HepG2 (cell line): ENCODE data around the gene INO80C. TPM values are rescaled to one million over a fixed set of nuclear protein-coding genes. Genes with fewer than 3 reads are reported as not detected.

Source experiments
- FOXA1 ChIP-seq, 2 experiments: fragments of 450-650 bp in 1 of 2; sonication (generic) in 1 of 2; formaldehyde crosslinking in 1 of 2; IDR thresholded peaks; 2 replicates each; pipeline versions ENCODE4 v1.4.0 to v1.6.1; 2016 to 2020; ENCODE audit warnings: missing genetic modification reagents in 1 of 2
- FOXO1 ChIP-seq: sonication (generic); formaldehyde crosslinking; IDR thresholded peaks from 2 replicates; pipeline ENCODE4 v1.4.0; 2020; ENCODE audit warnings: missing genetic modification reagents
- KLF9 ChIP-seq: IDR thresholded peaks from 2 replicates; pipeline ENCODE4 v1.6.1; 2016; ENCODE audit warnings: low read depth
- MTF1 ChIP-seq: sonication (generic); formaldehyde crosslinking; IDR thresholded peaks from 2 replicates; pipeline ENCODE4 v1.5.0; 2020; ENCODE audit warnings: missing genetic modification reagents
- NFRKB ChIP-seq: fragments of 450-650 bp; IDR thresholded peaks from 2 replicates; pipeline ENCODE4 v1.6.1; 2017
- PCBP2 ChIP-seq: fragments of 200-400 bp; formaldehyde crosslinking; optimal IDR thresholded peaks from 2 replicates; pipeline ENCODE3; 2018; ENCODE audit warnings: low read length, low read depth; ENCODE audit not compliant: poor library complexity, severe bottlenecking
- RNF2 ChIP-seq: fragments of 450-650 bp; conservative IDR thresholded peaks from 2 replicates; pipeline ENCODE4 v1.6.1; 2016; ENCODE audit warnings: low read depth
- SOX6 ChIP-seq, 2 experiments: fragments of 450-650 bp in 1 of 2; sonication (generic) in 1 of 2; formaldehyde crosslinking in 1 of 2; IDR thresholded peaks; 2 replicates each; pipeline versions ENCODE4 v1.4.0 to v1.6.1; 2017 to 2020; ENCODE audit warnings: antibody characterized with exemption in 1 of 2, mild to moderate bottlenecking in 1 of 2, missing genetic modification reagents in 1 of 2
- SPEN ChIP-seq: sonication (generic); formaldehyde crosslinking; IDR thresholded peaks from 2 replicates; pipeline ENCODE4 v1.5.1; 2020; ENCODE audit warnings: low read depth, mild to moderate bottlenecking, missing genetic modification reagents
- TCF12 ChIP-seq, 2 experiments: fragments of 450-650 bp in 1 of 2; sonication (generic) in 1 of 2; formaldehyde crosslinking in 1 of 2; IDR thresholded peaks; 2 replicates each; pipeline versions ENCODE4 v1.6.1 to v1.8.0; 2017 to 2022; ENCODE audit warnings: antibody characterized with exemption in 1 of 2, mild to moderate bottlenecking in 1 of 2, missing genetic modification reagents in 1 of 2, moderate library complexity in 1 of 2
- TCF7 ChIP-seq: sonication (generic); IDR thresholded peaks from 2 replicates; pipeline ENCODE4 v1.6.1; 2016; ENCODE audit warnings: antibody characterized with exemption, low read depth
- ZNF124 ChIP-seq: sonication (generic); formaldehyde crosslinking; IDR thresholded peaks from 2 replicates; pipeline ENCODE4 v1.4.0; 2020; ENCODE audit warnings: missing genetic modification reagents
- ZNF296 ChIP-seq: sonication (generic); formaldehyde crosslinking; conservative IDR thresholded peaks from 2 replicates; pipeline ENCODE4 v1.5.0; 2020; ENCODE audit warnings: mild to moderate bottlenecking, missing genetic modification reagents
- ZNF383 ChIP-seq: sonication (generic); formaldehyde crosslinking; IDR thresholded peaks from 2 replicates; pipeline ENCODE4 v1.4.0; 2020; ENCODE audit warnings: missing genetic modification reagents, mild to moderate bottlenecking, borderline replicate concordance
- ZNF432 ChIP-seq: sonication (generic); formaldehyde crosslinking; IDR thresholded peaks from 2 replicates; pipeline ENCODE4 v1.5.0; 2020; ENCODE audit warnings: missing genetic modification reagents, mild to moderate bottlenecking, borderline replicate concordance
- ZNF629 ChIP-seq: sonication (generic); formaldehyde crosslinking; conservative IDR thresholded peaks from 2 replicates; pipeline ENCODE4 v1.5.0; 2020; ENCODE audit warnings: missing genetic modification reagents
- ZNF780A ChIP-seq: sonication (generic); formaldehyde crosslinking; IDR thresholded peaks from 2 replicates; pipeline ENCODE4 v1.8.0; 2022; ENCODE audit warnings: mild to moderate bottlenecking, missing genetic modification reagents, moderate library complexity
- ZNF839 ChIP-seq: sonication (generic); formaldehyde crosslinking; IDR thresholded peaks from 2 replicates; pipeline ENCODE4 v1.4.0; 2020; ENCODE audit warnings: missing genetic modification reagents, mild to moderate bottlenecking, borderline replicate concordance
- ZNF850 ChIP-seq: sonication (generic); formaldehyde crosslinking; conservative IDR thresholded peaks from 2 replicates; pipeline ENCODE4 v1.9.0; 2021; ENCODE audit warnings: mild to moderate bottlenecking, missing genetic modification reagents
- polyA plus RNA-seq, 8 experiments: library from polyadenylated mRNA; depleted of rRNA in 3 of 8; stranded (reverse) in 7 of 8; unstranded in 1 of 8; fragments of >200 nt; fragmentation: Illumina TruSeq in 4 of 8; extraction: Trizol in 4 of 8; gene quantifications; 2 replicates each; pipeline versions ENCODE4 v1.2.1 to v1.2.3, GENCODE V29; 2011 to 2016; ENCODE audit warnings: low read depth in 4 of 8, missing spikeins in 1 of 8, mixed read lengths in 1 of 8; ENCODE audit not compliant: insufficient read depth in 1 of 8
- total RNA-seq, 5 experiments: library from RNA; depleted of rRNA; stranded (reverse); fragments of >200 nt; fragmentation: Illumina TruSeq; extraction: Trizol; gene quantifications; 2 replicates each; pipeline ENCODE4 v1.2.3, GENCODE V29; 2016; ENCODE audit warnings: low read depth in 1 of 5
- TF ChIP-seq, protein P1 (sequence below): sonication (generic); formaldehyde crosslinking; IDR thresholded peaks from 2 replicates; pipeline ENCODE4 v1.4.0; 2020; ENCODE audit warnings: mild to moderate bottlenecking, low read depth, missing genetic modification reagents
- TF ChIP-seq, protein P2 (sequence below), 2 experiments: IDR thresholded peaks; 2 replicates each; pipeline ENCODE4 v1.6.1; 2011 to 2012; ENCODE audit warnings: low read length in 2 of 2, borderline replicate concordance in 1 of 2, low read depth in 1 of 2, mild to moderate bottlenecking in 1 of 2, moderate library complexity in 1 of 2
- TF ChIP-seq, protein P3 (sequence below): sonication (generic); formaldehyde crosslinking; IDR thresholded peaks from 2 replicates; pipeline ENCODE4 v1.8.1; 2022; ENCODE audit warnings: mild to moderate bottlenecking, missing genetic modification reagents
- TF ChIP-seq, protein P4 (sequence below): IDR thresholded peaks from 2 replicates; pipeline ENCODE4 v1.6.1; 2016; ENCODE audit warnings: mild to moderate bottlenecking

Gene INO80C
- total and polyA plus RNA-seq, 2 of the 13 experiments (the other 11 are each of a cell fraction or from before 2014, with no cell fraction given): 8.2 to 15.4 TPM

DNA sequence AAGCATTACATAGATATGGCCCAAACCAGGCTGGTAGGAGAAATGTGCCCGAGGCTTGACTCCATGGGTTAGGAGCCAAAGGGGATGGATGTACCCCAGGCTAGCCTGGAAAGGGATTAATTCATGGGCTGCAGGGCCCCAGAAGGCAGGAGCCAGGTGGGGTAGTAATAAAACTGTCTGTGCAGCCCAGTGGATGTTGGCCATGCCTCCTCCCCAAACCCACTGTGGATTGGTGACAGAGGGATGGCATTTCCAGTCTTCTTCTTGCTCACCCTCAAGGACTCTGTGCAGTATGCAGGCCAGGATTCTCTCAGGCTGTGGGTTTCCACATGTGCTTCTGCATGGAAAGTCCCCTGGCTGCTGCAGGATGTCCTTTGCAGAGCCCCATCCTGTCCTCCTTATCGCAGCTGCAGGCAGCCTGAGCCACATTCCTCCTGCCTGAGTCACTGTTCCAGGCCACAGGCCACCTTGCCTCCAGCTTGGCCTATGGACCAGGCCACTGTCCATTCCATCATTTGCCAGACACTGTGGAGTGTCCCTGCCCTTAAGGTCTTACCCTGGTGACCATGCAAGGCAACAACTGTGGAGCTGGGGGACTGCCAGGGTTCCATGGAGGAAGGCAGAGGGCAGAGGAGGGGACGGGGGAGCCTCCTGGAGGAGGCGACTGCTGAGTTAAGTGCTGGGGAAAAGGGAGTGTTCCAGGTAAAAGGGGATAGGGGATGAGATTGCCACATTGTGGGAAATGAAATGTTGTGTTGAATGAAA, 38.9 kb downstream of the INO80C start (continued):
- TF ChIP-seq, protein P1, sequence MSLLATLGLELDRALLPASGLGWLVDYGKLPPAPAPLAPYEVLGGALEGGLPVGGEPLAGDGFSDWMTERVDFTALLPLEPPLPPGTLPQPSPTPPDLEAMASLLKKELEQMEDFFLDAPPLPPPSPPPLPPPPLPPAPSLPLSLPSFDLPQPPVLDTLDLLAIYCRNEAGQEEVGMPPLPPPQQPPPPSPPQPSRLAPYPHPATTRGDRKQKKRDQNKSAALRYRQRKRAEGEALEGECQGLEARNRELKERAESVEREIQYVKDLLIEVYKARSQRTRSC: no peak
- TF ChIP-seq ZNF124 (peak; percentile 42; the same call in 1 of the 2 replicates), KLF9 (CRISPR knock-in tag) (no peak), ZNF629 (no peak), ZNF432 (CRISPR knock-in tag) (no peak), FOXO1 (CRISPR knock-in tag) (no peak; the same call in 1 of the 2 replicates), ZNF850 (no peak), ZNF383 (no peak), TCF7 (no peak), ZNF296 (0 out of 2 replicates have a peak, but pooled peaks have one; percentile 37), ZNF780A (CRISPR knock-in tag) (no peak), MTF1 (CRISPR knock-in tag) (no peak), ZNF839 (CRISPR knock-in tag) (no peak), SOX6 (IDR thresholded peaks at IDR 0.05) (no peak), SOX6 (CRISPR knock-in tag; IDR thresholded peaks at IDR 0.05) (peak; percentile 64), PCBP2 (no peak), RNF2 (no peak), TCF12 (IDR thresholded peaks at IDR 0.05) (no peak), TCF12 (CRISPR knock-in tag; IDR thresholded peaks at IDR 0.05) (no peak), FOXA1 (IDR thresholded peaks at IDR 0.05) (no peak), FOXA1 (CRISPR knock-in tag; IDR thresholded peaks at IDR 0.05) (no peak), NFRKB (no peak), SPEN (CRISPR knock-in tag) (peak; percentile 45; the same call in 1 of the 2 replicates)
- TF ChIP-seq, protein P2, sequence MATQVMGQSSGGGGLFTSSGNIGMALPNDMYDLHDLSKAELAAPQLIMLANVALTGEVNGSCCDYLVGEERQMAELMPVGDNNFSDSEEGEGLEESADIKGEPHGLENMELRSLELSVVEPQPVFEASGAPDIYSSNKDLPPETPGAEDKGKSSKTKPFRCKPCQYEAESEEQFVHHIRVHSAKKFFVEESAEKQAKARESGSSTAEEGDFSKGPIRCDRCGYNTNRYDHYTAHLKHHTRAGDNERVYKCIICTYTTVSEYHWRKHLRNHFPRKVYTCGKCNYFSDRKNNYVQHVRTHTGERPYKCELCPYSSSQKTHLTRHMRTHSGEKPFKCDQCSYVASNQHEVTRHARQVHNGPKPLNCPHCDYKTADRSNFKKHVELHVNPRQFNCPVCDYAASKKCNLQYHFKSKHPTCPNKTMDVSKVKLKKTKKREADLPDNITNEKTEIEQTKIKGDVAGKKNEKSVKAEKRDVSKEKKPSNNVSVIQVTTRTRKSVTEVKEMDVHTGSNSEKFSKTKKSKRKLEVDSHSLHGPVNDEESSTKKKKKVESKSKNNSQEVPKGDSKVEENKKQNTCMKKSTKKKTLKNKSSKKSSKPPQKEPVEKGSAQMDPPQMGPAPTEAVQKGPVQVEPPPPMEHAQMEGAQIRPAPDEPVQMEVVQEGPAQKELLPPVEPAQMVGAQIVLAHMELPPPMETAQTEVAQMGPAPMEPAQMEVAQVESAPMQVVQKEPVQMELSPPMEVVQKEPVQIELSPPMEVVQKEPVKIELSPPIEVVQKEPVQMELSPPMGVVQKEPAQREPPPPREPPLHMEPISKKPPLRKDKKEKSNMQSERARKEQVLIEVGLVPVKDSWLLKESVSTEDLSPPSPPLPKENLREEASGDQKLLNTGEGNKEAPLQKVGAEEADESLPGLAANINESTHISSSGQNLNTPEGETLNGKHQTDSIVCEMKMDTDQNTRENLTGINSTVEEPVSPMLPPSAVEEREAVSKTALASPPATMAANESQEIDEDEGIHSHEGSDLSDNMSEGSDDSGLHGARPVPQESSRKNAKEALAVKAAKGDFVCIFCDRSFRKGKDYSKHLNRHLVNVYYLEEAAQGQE (IDR thresholded peaks at IDR 0.05; ENCODE audit: borderline replicate concordance in 1 of 2, low read depth in 1 of 2, low read length in 2 of 2): no peak
- TF ChIP-seq, protein P3, sequence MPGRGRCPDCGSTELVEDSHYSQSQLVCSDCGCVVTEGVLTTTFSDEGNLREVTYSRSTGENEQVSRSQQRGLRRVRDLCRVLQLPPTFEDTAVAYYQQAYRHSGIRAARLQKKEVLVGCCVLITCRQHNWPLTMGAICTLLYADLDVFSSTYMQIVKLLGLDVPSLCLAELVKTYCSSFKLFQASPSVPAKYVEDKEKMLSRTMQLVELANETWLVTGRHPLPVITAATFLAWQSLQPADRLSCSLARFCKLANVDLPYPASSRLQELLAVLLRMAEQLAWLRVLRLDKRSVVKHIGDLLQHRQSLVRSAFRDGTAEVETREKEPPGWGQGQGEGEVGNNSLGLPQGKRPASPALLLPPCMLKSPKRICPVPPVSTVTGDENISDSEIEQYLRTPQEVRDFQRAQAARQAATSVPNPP (CRISPR knock-in tag): no peak
- TF ChIP-seq, protein P4, sequence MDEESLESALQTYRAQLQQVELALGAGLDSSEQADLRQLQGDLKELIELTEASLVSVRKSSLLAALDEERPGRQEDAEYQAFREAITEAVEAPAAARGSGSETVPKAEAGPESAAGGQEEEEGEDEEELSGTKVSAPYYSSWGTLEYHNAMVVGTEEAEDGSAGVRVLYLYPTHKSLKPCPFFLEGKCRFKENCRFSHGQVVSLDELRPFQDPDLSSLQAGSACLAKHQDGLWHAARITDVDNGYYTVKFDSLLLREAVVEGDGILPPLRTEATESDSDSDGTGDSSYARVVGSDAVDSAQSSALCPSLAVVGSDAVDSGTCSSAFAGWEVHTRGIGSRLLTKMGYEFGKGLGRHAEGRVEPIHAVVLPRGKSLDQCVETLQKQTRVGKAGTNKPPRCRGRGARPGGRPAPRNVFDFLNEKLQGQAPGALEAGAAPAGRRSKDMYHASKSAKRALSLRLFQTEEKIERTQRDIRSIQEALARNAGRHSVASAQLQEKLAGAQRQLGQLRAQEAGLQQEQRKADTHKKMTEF: peak; percentile 51; the same call in 1 of the 2 replicates
